ENCODE data around the gene SNRNP200.

- TF ChIP-seq POLR2AphosphoS5 (IDR thresholded peaks at IDR 0.05) (no peak), CTCF (IDR thresholded peaks at IDR 0.05) (no peak), POLR2A (IDR thresholded peaks at IDR 0.05) (no peak)
Observed at GRCh38 chr2:96248624-96249023, 56.7 kb downstream of the SNRNP200 start.
